ENCODE data around the gene LEPROT. TPM values are rescaled to one million over a fixed set of nuclear protein-coding genes. Genes with fewer than 3 reads are reported as not detected.

The LEPROT gene
- total and polyA plus RNA-seq, 2 of the 8 experiments (the other 6 are each of a cell fraction or from before 2014, with no cell fraction given), result 25.7 to 27.2 TPM

DNA sequence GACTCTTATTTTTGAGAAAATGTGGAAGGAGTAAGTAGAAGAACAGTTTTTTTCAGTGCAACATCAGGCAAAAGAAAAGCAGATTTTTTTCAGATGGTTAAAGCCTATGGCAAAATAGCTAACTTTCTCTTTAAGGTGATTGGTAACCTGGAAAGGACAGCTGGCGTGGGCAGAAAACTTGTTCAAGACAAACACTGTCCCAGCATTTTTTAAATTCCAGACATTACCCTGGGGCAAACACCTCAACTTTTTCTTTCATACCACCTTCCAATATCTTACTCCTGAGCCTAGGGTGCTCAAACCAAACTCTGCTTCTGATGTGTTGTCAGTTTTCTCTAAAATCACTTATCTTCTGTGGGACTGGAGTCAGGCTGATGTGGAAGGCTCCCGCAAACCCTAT, 2.7 kb upstream of the LEPROT start:
- ChIA-PET POLR2A (ENCODE audit: partially characterized antibody) (interaction anchor here (0.9 to 1.0 kb wide), 2 partner anchors 107 to 270 kb away, joined by 3 read pairs; no protein-coding TSS in a partner anchor), CTCF (ENCODE audit: partially characterized antibody) (interaction anchor here (0.6 to 3.6 kb wide), 7 partner anchors 12 to 358 kb away, joined by 3 to 10 read pairs (median 3); no protein-coding TSS in a partner anchor)
- H3K9ac ChIP-seq (replicated peaks in 1 of 4; ENCODE audit: extremely low read depth in 1 of 4, low read depth in 3 of 4, low read length in 3 of 4), result no peak overlapping the region
- H3K18ac ChIP-seq (ENCODE audit: extremely low read depth, low read length), result no peak overlapping the region
- H4K20me1 ChIP-seq (replicated peaks in 1 of 2; ENCODE audit: control insufficient read depth in 1 of 2, insufficient read depth in 2 of 2, low read length in 2 of 2), result no peaks in the 10 kb centered on the region
- H3K9me3 ChIP-seq (ENCODE audit: insufficient read depth in 2 of 2, low read depth in 1 of 2, low read length in 1 of 2), result no peaks in the 10 kb centered on the region
- DNase-seq (ENCODE audit: low read depth in 1 of 2, low spot score in 2 of 2) (no peak), FAIRE-seq (no peak)
- H3K4me3 ChIP-seq (ENCODE audit: extremely low read depth in 1 of 4, insufficient read depth in 2 of 4, low read depth in 3 of 4, low read length in 4 of 4), result no peak overlapping the region
- H3K56ac ChIP-seq (replicated peaks; ENCODE audit: insufficient read length, low read depth, low read length), result no peak overlapping the region
- no peak overlapping the region for H3K27ac ChIP-seq (ENCODE audit: low read depth, low read length)
- H3K36me3 ChIP-seq (ENCODE audit: control insufficient read depth in 2 of 4, insufficient read depth in 4 of 4, low read length in 3 of 4), result no peaks in the 10 kb centered on the region
- H4K91ac ChIP-seq (replicated peaks; ENCODE audit: insufficient read length, low read length), result no peak overlapping the region
- no peak overlapping the region for H2BK20ac ChIP-seq (ENCODE audit: low read length)
- H2AK5ac ChIP-seq (ENCODE audit: low read depth, low read length), result no peak overlapping the region
- no peak overlapping the region for H3K4ac ChIP-seq (replicated peaks; ENCODE audit: insufficient read length, low read depth, low read length)
- H2BK12ac ChIP-seq (ENCODE audit: low read depth, low read length), result no peak overlapping the region
- H4K8ac ChIP-seq (ENCODE audit: extremely low read depth, insufficient read depth, low read length), result no peak overlapping the region
- WGBS, 2 experiments (ENCODE audit: extremely low coverage in 1 of 2, insufficient coverage in 1 of 2, insufficient read length in 1 of 2, insufficient replicate concordance in 2 of 2, low coverage in 1 of 2, low lambda C conversion rate in 2 of 2, missing lambda C conversion rate in 1 of 2), result 93% methylated on average over 2 of the region's 2 CpGs; no CpG with 5 or more reads in 1 of the 2 experiments
- peaks cover 6% of the 10 kb centered on the region for H3K23me2 ChIP-seq (ENCODE audit: low read depth, low read length)
- no peak overlapping the region for H3K14ac ChIP-seq (ENCODE audit: insufficient read length)
- peaks cover 0 to 14% of the 10 kb centered on the region in 2 experiments; a peak in 2 of 4 replicates for H3K79me2 ChIP-seq (ENCODE audit: control insufficient read depth in 1 of 2, insufficient read depth in 2 of 2, low read length in 2 of 2)
- peak overlapping the region; percentile 34; the same call in 1 of the 2 replicates for H2AFZ ChIP-seq (ENCODE audit: low read length)
- H2BK15ac ChIP-seq (ENCODE audit: low read length), result no peak overlapping the region
- H3K4me1 ChIP-seq (replicated peaks in 1 of 4; ENCODE audit: control insufficient read depth in 3 of 4, insufficient read depth in 4 of 4, low read length in 3 of 4), result peaks cover 0 to 18% (median 6%) of the 10 kb centered on the region in 4 experiments; a peak in 5 of 7 replicates
- H2BK120ac ChIP-seq (replicated peaks; ENCODE audit: low read depth, low read length), result no peak overlapping the region
- peaks cover 7% of the 10 kb centered on the region for H3K79me1 ChIP-seq (ENCODE audit: low read depth, low read length)
- H2BK5ac ChIP-seq (ENCODE audit: low read depth, low read length), result no peak overlapping the region
- H4K5ac ChIP-seq (ENCODE audit: insufficient read length, low read depth, low read length), result no peak overlapping the region
- H3K23ac ChIP-seq (ENCODE audit: insufficient read length), result no peak overlapping the region
- no peaks in the 10 kb centered on the region for H3K27me3 ChIP-seq (replicated peaks in 1 of 4; ENCODE audit: control insufficient read depth in 3 of 4, extremely low read depth in 1 of 4, insufficient read depth in 3 of 4, low read length in 3 of 4)
- no peak overlapping the region for H3K4me2 ChIP-seq (ENCODE audit: insufficient read depth in 1 of 2, low read depth in 2 of 2, low read length in 2 of 2)
- TF ChIP-seq SRF (IDR thresholded peaks at IDR 0.05; ENCODE audit: low read depth, low read length), result no peak
- no peak for TF ChIP-seq RFX5 (IDR thresholded peaks at IDR 0.05; ENCODE audit: borderline replicate concordance, low read depth, low read length)
- no peak for TF ChIP-seq GABPA (IDR thresholded peaks at IDR 0.05; ENCODE audit: borderline replicate concordance, insufficient read depth, low read length)
- no peak for TF ChIP-seq FOSL1 (IDR thresholded peaks at IDR 0.05; ENCODE audit: insufficient read depth, low read depth, low read length)
- TF ChIP-seq TAF7 (optimal IDR thresholded peaks at IDR 0.05; ENCODE audit: borderline replicate concordance, low read depth, low read length), result no peak
- no peak for TF ChIP-seq KDM4A (IDR thresholded peaks at IDR 0.05; ENCODE audit: low read depth, low read length, severe bottlenecking)
- TF ChIP-seq CEBPB (IDR thresholded peaks at IDR 0.05; ENCODE audit: low read depth, low read length), result no peak
- TF ChIP-seq SUZ12 (IDR thresholded peaks at IDR 0.05; ENCODE audit: low read length), result no peak
- no peak for TF ChIP-seq CTBP2 (IDR thresholded peaks at IDR 0.05; ENCODE audit: borderline replicate concordance, insufficient read depth, insufficient read length, low read length)
- no peak for TF ChIP-seq SP4 (IDR thresholded peaks at IDR 0.05; ENCODE audit: low read length)
- TF ChIP-seq TBP (IDR thresholded peaks at IDR 0.05; ENCODE audit: low read depth, low read length), result no peak
- no peak for TF ChIP-seq HDAC6 (IDR thresholded peaks at IDR 0.05; ENCODE audit: low read depth, low read length)
- TF ChIP-seq CHD2 (IDR thresholded peaks at IDR 0.05; ENCODE audit: low read length), result no peak
- no peak for TF ChIP-seq HDAC2 (IDR thresholded peaks at IDR 0.05; ENCODE audit: borderline replicate concordance in 1 of 2, low read depth in 2 of 2, low read length in 2 of 2)
- TF ChIP-seq ASH2L (IDR thresholded peaks at IDR 0.05; ENCODE audit: low read length), result no peak

Measured in H1 (cell line).